Glutamatergic neuron (in vitro differentiated cells): ENCODE results near the gene IFI16. TPM values are rescaled to one million over a fixed set of nuclear protein-coding genes. Genes with fewer than 3 reads are reported as not detected.

Experiments
- DNase-seq: peaks from one replicate; pipeline ENCODE4 v3.0.0; 2022
- H3K27ac Mint-ChIP-seq: one replicate; pipeline ENCODE4 v1.8.0; 2020; ENCODE audit warnings: mild to moderate bottlenecking, mixed read lengths, inconsistent platforms; ENCODE audit not compliant: unreplicated experiment
- H3K27me3 Mint-ChIP-seq: one replicate; pipeline ENCODE4 v1.8.0; 2020; ENCODE audit warnings: mild to moderate bottlenecking, moderate library complexity, mixed read lengths, inconsistent platforms; ENCODE audit not compliant: unreplicated experiment
- H3K36me3 Mint-ChIP-seq: one replicate; pipeline ENCODE4 v1.8.0; 2020; ENCODE audit warnings: mild to moderate bottlenecking, mixed read lengths, inconsistent platforms; ENCODE audit not compliant: unreplicated experiment
- H3K4me1 Mint-ChIP-seq: one replicate; pipeline ENCODE4 v1.8.0; 2020; ENCODE audit warnings: mild to moderate bottlenecking, low read depth, mixed read lengths, inconsistent platforms; ENCODE audit not compliant: unreplicated experiment
- H3K4me3 Mint-ChIP-seq: one replicate; pipeline ENCODE4 v1.8.0; 2020; ENCODE audit warnings: mild to moderate bottlenecking, mixed read lengths, inconsistent platforms; ENCODE audit not compliant: unreplicated experiment
- H3K9me3 Mint-ChIP-seq: one replicate; pipeline ENCODE4 v1.8.0; 2020; ENCODE audit warnings: mild to moderate bottlenecking, moderate library complexity, mixed read lengths, inconsistent platforms; ENCODE audit not compliant: unreplicated experiment
- CTCF ChIP-seq: fragments of 200-600 bp; sonication (generic); IDR thresholded peaks from one replicate; pipeline ENCODE4 v1.5.0; 2021; ENCODE audit not compliant: partially characterized antibody, unreplicated experiment
- total RNA-seq: library from RNA; stranded (reverse); fragmentation: NEBNext Ultra II Directional; extraction: Animal tissue kit (Norgen Biotek cat#: 25700); gene quantifications from one replicate; pipeline ENCODE4 v1.2.1, GENCODE V29; 2021; ENCODE audit not compliant: unreplicated experiment

Gene IFI16
- total RNA-seq, 1 donor from 2014 or later: 0.86 TPM

- H3K36me3 Mint-ChIP-seq: no peaks in the 10 kb centered on the region
Observed at GRCh38 chr1:158984386-158984785, 25.3 kb upstream of the IFI16 start.

GRCh38 chr1:158989424-158989823, 20.3 kb upstream of the IFI16 start:
- no peak for DNase-seq
- no peaks in the 10 kb centered on the region for H3K9me3 Mint-ChIP-seq
- H3K27ac Mint-ChIP-seq: no peak overlapping the region
- no peak for TF ChIP-seq CTCF
- H3K4me1 Mint-ChIP-seq: no peaks in the 10 kb centered on the region
- H3K36me3 Mint-ChIP-seq: no peaks in the 10 kb centered on the region
- no peaks in the 10 kb centered on the region for H3K27me3 Mint-ChIP-seq
- no peak overlapping the region for H3K4me3 Mint-ChIP-seq

More at GRCh38 chr1:158984386-158984785, 25.3 kb upstream of the IFI16 start:
- Mint-ChIP-seq H3K4me1 (no peaks in the 10 kb centered on the region), H3K4me3 (no peak overlapping the region), H3K27ac (no peak overlapping the region), H3K9me3 (no peaks in the 10 kb centered on the region), H3K27me3 (no peaks in the 10 kb centered on the region)
- DNase-seq: no peak
- TF ChIP-seq CTCF: no peak

- peaks cover 1% of the 10 kb centered on the region for H3K27me3 Mint-ChIP-seq
- TF ChIP-seq CTCF: no peak
- no peak overlapping the region for H3K27ac Mint-ChIP-seq
- H3K4me1 Mint-ChIP-seq: no peaks in the 10 kb centered on the region
- no peaks in the 10 kb centered on the region for H3K36me3 Mint-ChIP-seq
- H3K9me3 Mint-ChIP-seq: no peaks in the 10 kb centered on the region
- no peak overlapping the region for H3K4me3 Mint-ChIP-seq
- DNase-seq: no peak
Observed at GRCh38 chr1:158992787-158993312, 16.9 kb upstream of the IFI16 start.

GRCh38 chr1:158996998-158997397, 12.7 kb upstream of the IFI16 start:
- H3K36me3 Mint-ChIP-seq: no peaks in the 10 kb centered on the region
- H3K4me1 Mint-ChIP-seq: peaks cover 15% of the 10 kb centered on the region
- DNase-seq: no peak
- no peak overlapping the region for H3K27ac Mint-ChIP-seq
- no peak overlapping the region for H3K4me3 Mint-ChIP-seq
- H3K27me3 Mint-ChIP-seq: peaks cover 1% of the 10 kb centered on the region
- H3K9me3 Mint-ChIP-seq: no peaks in the 10 kb centered on the region
- TF ChIP-seq CTCF: no peak

- peak overlapping the region; percentile 83 for H3K4me3 Mint-ChIP-seq
- no peaks in the 10 kb centered on the region for H3K9me3 Mint-ChIP-seq
- no peaks in the 10 kb centered on the region for H3K36me3 Mint-ChIP-seq
- no peak for TF ChIP-seq CTCF
- no peak overlapping the region for H3K27ac Mint-ChIP-seq
- no peak for DNase-seq
- peaks cover 15% of the 10 kb centered on the region for H3K4me1 Mint-ChIP-seq
- peaks cover 1% of the 10 kb centered on the region for H3K27me3 Mint-ChIP-seq
Observed at GRCh38 chr1:158998037-158998780, 11.5 kb upstream of the IFI16 start.
